Stimulated activated CD8-positive, alpha-beta memory T cell treated with anti-CD3 and anti-CD28 coated beads, Interleukin-4, amount 100 ng/mL, for 1 hour (primary cell): ENCODE data around the gene GPR45.

Experiments
- DNase-seq, 2 donors: peaks; one replicate each; pipeline ENCODE4 v3.0.0-alpha.2; 2020; ENCODE audit warnings: low read depth in 2 of 2, low spot score in 1 of 2

GPR45 gene

GRCh38 chr2:105254531-105255210, 13.1 kb downstream of the GPR45 start:
- DNase-seq: no peak

- DNase-seq: no peak
Measured at GRCh38 chr2:105255979-105256378, 14.4 kb downstream of the GPR45 start.

DNA sequence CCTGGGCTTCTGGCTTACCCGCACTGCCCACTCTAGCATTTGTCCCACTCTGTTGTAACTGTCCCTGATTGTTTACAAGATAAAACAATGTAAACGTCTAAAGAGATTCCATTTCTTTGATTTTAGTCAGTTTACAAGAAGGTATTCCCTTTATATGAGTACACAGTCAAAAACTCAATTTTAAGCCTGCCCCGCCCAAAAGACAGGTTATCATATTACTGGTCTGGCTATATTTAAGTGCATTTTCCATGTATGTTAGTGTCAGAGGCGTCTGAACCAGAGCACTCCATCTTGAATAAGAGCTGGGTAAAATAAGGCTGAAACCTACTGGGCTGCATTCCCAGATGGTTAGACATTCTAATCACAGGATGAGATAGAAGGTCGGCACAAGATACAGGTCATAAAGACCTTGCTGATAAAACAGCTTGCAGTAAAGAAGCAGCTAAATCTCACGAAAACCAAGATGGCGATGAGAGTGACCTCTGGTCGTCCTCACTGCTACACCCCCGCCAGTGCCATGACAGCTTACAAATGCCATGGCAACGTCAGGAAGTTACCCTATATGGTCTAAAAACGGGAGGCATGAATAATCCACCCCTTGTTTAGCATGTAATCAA, 15.0 kb downstream of the GPR45 start:
- DNase-seq: no peak

DNA sequence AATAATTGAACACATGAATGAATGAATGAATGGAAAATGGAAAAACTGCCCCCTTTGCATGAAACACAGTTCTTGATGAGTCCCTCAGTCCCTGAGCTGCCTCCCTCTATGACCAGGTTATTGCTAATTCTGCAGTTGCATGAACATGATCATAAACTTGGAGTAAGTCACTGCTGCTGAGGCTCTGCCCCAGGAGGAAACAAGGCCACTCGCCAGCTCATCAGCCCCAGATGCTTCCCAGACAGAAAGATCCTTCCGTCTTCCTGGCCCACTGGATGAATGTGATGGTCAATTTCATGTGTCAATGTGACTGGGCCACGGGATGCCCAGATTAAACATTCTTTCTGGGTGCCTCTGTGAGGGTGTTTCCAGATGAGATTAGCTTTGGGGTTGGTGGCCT, 16.4 kb downstream of the GPR45 start:
- no peak for DNase-seq

- DNase-seq: no peak
Measured at GRCh38 chr2:105258835-105259350, 17.4 kb downstream of the GPR45 start.

DNA sequence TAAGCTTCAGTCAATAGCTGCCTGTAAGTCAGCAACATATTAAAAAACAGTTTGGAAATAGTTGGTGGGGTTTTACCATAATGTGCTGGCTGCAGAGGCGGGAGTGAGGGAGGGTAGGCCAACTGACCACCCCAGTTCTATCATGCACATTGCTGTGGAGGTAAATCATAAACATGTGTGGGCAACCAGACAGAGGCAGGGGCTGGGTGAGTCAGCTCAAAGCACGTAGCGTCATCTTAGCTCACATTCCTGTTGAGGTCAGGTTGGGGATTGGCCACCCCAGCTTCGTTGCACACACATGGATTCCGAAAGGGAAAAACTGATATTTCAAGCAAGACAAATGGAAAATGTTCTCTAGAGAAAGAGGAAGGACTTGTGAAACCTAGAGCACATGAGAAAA, 19.5 kb downstream of the GPR45 start:
- no peak for DNase-seq

- no peak for DNase-seq
Measured at GRCh38 chr2:105262651-105263091, 21.1 kb downstream of the GPR45 start.

DNA sequence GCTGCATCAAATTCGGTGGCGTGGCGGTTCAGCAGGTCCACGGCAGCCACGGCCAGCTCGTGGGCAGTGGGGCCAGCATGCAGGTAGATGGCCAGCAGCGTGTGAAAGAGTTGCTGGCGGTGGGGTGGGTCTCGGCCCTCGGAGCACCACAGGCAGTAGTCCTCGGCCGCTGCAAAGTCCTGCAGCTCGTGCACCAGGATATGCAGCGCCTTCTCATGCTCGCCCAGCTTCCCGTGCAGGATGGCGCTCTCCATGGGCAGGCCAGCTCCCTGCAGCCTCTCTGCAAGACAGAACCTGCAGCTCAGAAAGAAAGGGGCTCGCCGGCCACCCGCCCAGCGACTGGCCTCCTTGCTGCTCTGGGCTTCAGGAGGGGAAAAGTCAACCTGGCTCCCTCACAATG, 27.9 kb downstream of the GPR45 start:
- no peak for DNase-seq

- no peak for DNase-seq
Measured at GRCh38 chr2:105271393-105272045, 30.0 kb downstream of the GPR45 start.

GRCh38 chr2:105272176-105272575, 30.6 kb downstream of the GPR45 start:
- no peak for DNase-seq

GRCh38 chr2:105274046-105274445, 32.5 kb downstream of the GPR45 start:
- DNase-seq: no peak

DNA sequence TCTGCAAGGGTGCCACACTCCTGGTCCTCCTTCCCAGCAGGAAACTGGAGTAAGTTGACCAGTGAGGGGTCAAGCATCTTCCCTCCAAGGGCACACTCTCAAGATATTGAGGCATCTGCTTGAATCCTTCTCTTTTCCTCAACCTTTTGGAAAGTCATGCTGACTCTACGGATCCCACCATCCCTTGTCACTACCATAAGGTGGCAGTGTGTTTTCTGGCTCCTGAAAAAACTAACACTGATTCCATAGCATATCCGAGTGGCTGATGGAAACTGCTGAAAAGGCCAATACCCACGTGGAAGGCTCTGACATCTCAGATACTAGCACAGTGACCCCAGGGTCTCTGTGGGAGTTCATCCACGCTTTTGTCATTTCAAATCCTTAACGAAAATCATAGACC, 37.1 kb downstream of the GPR45 start:
- DNase-seq: no peak

DNA sequence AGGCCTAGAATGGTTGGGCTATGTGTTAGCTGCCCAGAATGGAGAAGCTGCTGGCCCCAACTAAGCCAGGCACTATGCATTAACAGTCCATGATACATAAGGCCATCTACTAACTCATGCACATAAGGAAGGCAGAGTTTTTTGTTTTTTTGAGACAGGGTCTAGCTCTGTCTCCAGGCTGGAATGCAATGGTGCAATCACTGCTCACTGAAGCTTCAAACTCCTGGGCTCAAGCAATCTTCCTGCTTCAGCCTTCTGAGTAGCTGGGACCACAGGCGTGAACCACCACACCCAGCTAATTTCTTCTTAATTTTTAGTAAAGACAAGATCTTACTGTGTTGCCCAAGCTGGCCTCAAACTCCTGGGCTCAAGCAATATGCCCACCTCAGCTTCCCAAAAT, 37.6 kb downstream of the GPR45 start:
- DNase-seq: no peak

DNA sequence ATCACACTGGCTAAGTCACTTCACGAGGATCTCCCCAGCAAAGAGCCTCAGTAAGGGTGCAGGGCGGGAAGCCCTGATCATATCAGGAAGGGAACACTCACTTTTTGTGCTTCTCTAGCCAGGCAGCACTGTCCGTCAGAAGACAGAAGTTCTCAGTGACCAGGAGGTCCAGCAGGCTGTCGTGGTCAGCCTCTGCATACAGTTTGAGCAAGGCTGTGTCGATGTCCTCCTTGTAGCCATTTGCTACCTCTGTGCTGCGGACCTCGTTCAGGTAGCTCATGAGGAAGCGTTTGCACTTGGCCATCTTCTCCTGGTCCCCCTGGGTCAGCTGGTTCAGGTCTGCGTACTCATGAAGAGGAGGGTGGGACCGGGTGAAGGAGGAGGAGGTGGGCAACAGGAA, 38.7 kb downstream of the GPR45 start:
- DNase-seq: no peak

DNA sequence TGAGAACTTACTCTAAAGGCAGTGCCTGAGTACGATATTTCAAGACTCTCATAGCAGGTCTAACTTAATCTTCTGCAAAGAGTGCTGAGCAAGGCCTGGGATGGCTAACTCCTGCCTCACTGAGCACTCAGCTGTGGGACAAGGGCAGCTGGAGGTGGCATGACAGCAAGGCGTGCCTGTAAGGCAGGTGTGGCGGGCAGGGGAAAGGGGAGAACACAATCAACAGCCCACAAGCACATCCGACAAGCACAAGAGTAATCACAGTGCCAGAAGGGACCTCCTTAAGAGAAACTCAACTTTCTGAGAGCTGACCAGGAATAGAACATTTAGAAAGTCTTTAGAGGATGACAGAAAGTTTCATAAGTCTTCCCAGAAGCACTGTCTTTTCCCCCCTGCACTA, 42.0 kb downstream of the GPR45 start:
- no peak for DNase-seq

DNA sequence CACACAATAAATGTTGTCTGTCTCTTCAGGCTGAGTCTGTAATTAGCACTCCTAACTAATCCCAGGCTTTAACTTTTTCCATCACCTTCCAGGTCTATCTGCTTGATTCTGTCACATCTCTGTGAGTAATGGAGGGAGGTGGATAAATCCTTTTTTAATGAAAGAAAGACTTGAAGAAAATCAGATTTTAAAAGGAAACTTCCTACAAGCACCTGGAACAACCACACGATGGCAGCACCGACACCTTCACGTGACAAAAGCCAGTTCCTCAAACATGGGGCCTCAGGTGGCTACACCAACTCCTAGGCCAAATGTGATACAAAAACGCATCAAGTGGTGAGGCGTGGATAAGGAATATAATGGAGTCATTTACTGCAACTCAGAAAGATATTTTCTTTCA, 46.1 kb downstream of the GPR45 start:
- no peak for DNase-seq

DNA sequence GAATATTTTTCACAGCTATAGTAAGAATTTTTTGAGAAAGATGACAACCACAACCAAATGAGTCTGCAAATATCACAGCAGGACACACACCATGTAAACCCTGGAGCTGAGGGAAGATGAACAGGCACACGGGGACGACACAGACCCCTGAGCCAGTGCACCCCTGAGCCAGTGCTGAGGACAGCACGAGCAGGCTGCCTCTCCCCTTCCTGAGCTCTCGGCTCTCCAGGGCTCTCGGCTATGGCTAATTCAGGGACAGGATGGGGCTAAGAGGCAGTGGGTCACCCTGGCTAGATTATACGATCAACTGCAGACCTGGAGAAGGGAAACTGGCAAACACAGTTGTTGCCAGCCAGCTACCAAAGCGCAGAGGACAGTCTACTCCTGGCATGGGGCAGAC, 46.6 kb downstream of the GPR45 start:
- no peak for DNase-seq

GRCh38 chr2:105290981-105291660, 49.6 kb downstream of the GPR45 start:
- no peak for DNase-seq

- DNase-seq: no peak
Measured at GRCh38 chr2:105291981-105292380, 50.4 kb downstream of the GPR45 start.
